Fibroblast of the aortic adventitia (primary cell): ENCODE results near the gene MLIP. TPM values are rescaled to one million over a fixed set of nuclear protein-coding genes. Genes with fewer than 3 reads are reported as not detected.

ENCODE experiments used
- DNase-seq: peaks from one replicate; pipeline ENCODE4 v3.0.0-alpha.2; 2010; ENCODE audit warnings: low read depth
- H3K4me3 ChIP-seq: 2 replicates; pipeline ENCODE4 v1.5.1; 2011; ENCODE audit warnings: low read depth, mild to moderate bottlenecking, control low read depth, low read length, moderate library complexity
- total RNA-seq: library from RNA; depleted of rRNA; stranded (reverse); fragments of >200 nt; gene quantifications from 2 replicates; pipeline ENCODE4 v1.2.3, GENCODE V29; 2012; ENCODE audit warnings: low replicate concordance
- TF ChIP-seq, protein P1 (sequence below): IDR thresholded peaks from 2 replicates; pipeline ENCODE4 v1.5.1; 2011; ENCODE audit warnings: mild to moderate bottlenecking, low read length, control low read depth, inconsistent platforms; ENCODE audit not compliant: insufficient read depth

MLIP gene
- total RNA-seq, 1 donor, result not detected

DNA sequence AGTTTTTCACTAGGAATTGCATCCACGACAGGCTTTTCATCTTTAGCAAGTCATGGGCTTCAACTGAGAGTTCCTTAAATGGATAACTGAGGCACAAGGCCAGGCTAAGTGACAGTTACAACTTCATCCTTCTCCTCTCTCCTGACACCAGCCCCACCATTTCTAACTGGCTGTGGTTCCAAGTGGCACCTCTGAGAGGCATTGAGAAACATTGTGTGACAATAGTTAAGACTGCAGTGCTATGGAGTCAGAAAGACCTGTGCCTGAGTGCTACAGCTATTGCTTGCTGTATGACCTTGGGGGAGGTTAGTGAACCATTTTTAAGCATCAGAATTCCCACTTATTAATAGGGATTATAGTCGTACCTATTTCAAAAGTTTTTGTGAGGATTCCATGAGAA is 26.2 kb upstream of the MLIP start:
- DNase-seq, result no peak
- TF ChIP-seq, protein P1, sequence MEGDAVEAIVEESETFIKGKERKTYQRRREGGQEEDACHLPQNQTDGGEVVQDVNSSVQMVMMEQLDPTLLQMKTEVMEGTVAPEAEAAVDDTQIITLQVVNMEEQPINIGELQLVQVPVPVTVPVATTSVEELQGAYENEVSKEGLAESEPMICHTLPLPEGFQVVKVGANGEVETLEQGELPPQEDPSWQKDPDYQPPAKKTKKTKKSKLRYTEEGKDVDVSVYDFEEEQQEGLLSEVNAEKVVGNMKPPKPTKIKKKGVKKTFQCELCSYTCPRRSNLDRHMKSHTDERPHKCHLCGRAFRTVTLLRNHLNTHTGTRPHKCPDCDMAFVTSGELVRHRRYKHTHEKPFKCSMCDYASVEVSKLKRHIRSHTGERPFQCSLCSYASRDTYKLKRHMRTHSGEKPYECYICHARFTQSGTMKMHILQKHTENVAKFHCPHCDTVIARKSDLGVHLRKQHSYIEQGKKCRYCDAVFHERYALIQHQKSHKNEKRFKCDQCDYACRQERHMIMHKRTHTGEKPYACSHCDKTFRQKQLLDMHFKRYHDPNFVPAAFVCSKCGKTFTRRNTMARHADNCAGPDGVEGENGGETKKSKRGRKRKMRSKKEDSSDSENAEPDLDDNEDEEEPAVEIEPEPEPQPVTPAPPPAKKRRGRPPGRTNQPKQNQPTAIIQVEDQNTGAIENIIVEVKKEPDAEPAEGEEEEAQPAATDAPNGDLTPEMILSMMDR, result no peak
- no peak overlapping the region for H3K4me3 ChIP-seq

DNA sequence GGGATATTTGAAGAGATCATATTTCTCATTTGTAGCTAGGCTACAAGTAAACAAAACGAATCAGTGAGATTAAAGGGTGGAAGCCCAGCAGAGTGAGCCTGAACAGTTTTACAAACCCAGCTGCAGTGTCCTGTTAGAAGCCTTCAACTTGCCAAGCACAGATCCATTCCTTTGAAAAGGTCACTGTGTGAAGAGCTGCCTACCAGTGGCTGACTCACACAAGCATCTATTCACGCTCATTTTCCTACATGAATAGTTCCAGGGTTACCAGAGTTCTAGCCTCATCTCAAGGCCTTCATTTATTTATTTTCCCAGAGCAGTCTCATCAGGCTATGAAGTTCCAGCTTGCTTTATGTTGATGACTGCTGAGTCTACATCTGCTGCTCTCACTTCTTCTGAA is 25.7 kb upstream of the MLIP start:
- H3K4me3 ChIP-seq, result no peak overlapping the region
- TF ChIP-seq, protein P1, result no peak
- DNase-seq, result peak; percentile 7

DNA sequence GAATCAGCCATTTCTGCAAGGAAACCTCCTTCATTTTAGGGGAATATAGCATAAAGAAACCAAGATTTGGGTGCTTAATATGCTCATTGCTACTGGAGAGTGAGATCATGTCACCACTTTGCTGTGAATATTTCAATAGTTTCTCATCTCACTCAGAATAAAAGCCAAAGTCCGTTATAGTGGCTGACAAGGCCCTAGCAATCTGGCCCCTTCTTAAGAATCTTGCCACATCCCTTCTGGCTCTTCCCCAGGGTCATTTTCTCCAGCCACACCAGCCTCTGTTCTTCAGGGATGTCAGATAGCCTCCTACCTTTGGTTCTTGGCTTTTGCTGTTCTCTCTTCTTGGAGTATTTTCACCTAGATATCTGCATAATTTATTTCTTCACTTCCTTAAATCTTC is 24.8 kb upstream of the MLIP start:
- TF ChIP-seq, protein P1, result no peak
- H3K4me3 ChIP-seq, result no peak overlapping the region
- DNase-seq, result no peak

DNA sequence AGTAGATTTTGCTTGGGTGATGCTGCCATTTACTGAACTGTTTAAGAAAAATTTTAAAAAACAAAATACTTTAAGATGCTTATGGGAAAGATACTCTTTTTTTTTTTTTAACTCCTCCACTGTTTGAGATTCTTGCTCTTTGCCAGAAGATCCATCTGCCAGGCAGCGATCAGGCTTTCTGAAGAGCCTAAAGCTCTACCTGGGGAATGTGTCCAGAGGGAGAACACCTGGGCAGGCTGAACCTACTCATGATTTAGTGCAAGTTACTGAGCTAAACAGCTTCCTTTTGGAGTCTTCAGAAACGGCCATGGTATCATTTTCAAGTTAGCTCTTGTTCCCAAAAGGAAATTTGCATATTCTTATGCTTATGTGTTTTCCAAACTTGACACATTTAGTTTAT is 23.5 kb upstream of the MLIP start:
- no peak overlapping the region for H3K4me3 ChIP-seq
- TF ChIP-seq, protein P1, result no peak
- DNase-seq, result no peak

DNA sequence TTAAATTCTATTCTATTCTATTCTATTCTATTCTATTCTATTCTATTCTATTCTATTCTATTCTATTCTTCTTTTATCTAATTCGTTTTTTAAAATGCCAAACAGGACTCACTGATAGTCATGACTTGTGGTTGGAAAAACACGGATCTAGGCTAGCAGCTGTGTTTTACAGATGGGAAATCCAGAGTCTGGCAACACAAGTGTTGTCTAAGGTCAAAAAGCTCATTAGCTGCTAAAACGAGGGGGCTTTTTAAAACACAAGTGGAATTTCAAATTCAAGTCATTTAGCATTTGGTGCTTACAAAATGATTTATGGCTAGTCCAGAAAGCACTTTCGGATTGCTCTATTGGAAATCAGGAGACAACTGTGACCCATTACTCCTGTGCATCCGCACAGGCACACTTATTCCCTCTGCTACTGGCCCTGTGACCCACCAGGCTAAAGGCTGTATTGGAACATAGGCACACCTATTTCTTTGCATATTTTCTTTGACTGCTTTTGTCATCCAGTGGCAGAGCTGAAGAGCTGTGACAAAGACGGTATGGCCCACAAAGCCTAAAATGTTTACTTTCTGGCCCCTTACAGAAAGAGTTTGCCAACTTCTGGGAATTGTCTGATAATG is 17.8 kb upstream of the MLIP start:
- no peak overlapping the region for H3K4me3 ChIP-seq

DNA sequence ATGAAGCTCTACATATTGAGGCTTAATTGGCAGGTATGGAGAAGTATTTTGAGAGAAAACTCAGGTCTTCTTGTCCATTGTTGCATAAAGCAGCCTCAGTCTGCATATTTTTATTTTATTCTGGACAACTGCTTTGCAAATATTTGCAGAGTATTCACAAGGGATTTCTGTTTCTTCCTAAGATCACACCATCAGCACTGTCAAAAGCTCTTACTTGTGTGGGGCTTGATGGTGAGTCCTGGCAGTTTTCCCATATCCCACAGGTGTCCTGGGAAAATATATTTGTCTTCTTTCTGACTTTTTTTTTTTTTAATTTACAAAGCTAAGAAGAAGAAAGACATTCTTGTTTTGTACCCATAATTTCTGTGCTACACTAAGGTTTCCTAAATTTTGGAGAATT is 16.9 kb upstream of the MLIP start:
- no peak overlapping the region for H3K4me3 ChIP-seq
- DNase-seq, result no peak
- TF ChIP-seq, protein P1, result no peak

More for the DNA sequence above, 17.8 kb upstream of the MLIP start:
- TF ChIP-seq, protein P1, result no peak
- DNase-seq, result no peak

DNA sequence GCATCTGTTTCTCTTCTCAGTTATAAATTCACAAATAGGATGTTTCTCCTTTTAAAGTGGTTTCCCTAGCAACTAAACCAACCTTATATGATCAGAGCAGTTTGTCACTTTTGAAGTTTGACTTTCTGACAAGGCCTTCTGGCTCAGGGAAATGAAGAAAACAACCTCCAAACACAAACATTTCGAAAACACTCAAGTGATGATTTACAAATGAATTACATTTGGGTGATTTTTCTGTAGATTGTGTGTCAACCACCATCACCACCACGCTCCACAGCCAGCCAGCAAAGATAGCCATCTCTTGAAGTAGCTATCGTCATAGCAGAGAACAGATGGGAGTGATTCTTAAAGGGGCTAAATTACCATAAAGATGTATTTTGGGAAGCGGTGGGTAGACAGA is 16.5 kb upstream of the MLIP start:
- no peak for DNase-seq
- TF ChIP-seq, protein P1, result no peak

More for the DNA sequence above, 16.5 kb upstream of the MLIP start:
- H3K4me3 ChIP-seq, result no peak overlapping the region
